Measurements from ENCODE around the gene ZFP36L2. TPM values are rescaled to one million over a fixed set of nuclear protein-coding genes. Genes with fewer than 3 reads are reported as not detected.

The ZFP36L2 gene
- total RNA-seq, 2 donors from 2014 or later = 77.1 to 114 TPM

GRCh38 chr2:43225093-43225787, 1.2 kb downstream of the ZFP36L2 start:
- Histone ChIP-seq H3K4me1 (ENCODE audit: control insufficient read depth, insufficient read depth, low read length) (peaks cover 24% of the 10 kb centered on the region), H3K27me3 (ENCODE audit: control insufficient read depth, insufficient read depth, low read length, poor library complexity, severe bottlenecking) (no peaks in the 10 kb centered on the region), H3K9me3 (ENCODE audit: control insufficient read depth, low read length) (no peaks in the 10 kb centered on the region), H3K9ac (ENCODE audit: extremely low read depth, low read length, poor library complexity, severe bottlenecking) (peak overlapping the region; percentile 66), H3K36me3 (ENCODE audit: control insufficient read depth, insufficient read depth, low read length) (peaks cover 21% of the 10 kb centered on the region), H3K4me3 (ENCODE audit: low read length) (peak overlapping the region; percentile 85), H3K27ac (ENCODE audit: low read depth, low read length) (peak overlapping the region; percentile 89)
- WGBS, 2 experiments (ENCODE audit: insufficient coverage in 1 of 2, insufficient read length in 1 of 2) = 13% methylated on average over 55 to 74 of the region's 74 CpGs
- peaks cover 18% of the 10 kb centered on the region for H3K36me3 Mint-ChIP-seq (ENCODE audit: low read depth)
- H3K4me3 Mint-ChIP-seq = peak overlapping the region; percentile 87
- no peaks in the 10 kb centered on the region for H3K9me3 Mint-ChIP-seq
- TF ChIP-seq CTCF (conservative IDR thresholded peaks at IDR 0.05) = no peak
- H3K4me1 Mint-ChIP-seq = peaks cover 45% of the 10 kb centered on the region
- no peaks in the 10 kb centered on the region for H3K27me3 Mint-ChIP-seq (ENCODE audit: insufficient read depth)
- H3K27ac Mint-ChIP-seq = peak overlapping the region; percentile 79
- DNase-seq = peak; percentile 78

GRCh38 chr2:43224571-43225092, 1.8 kb downstream of the ZFP36L2 start:
- no peak overlapping the region for H3K27ac Mint-ChIP-seq
- peaks cover 18% of the 10 kb centered on the region for H3K36me3 Mint-ChIP-seq (ENCODE audit: low read depth)
- no peaks in the 10 kb centered on the region for H3K9me3 Mint-ChIP-seq
- no peaks in the 10 kb centered on the region for H3K9me3 ChIP-seq (ENCODE audit: control insufficient read depth, low read length)
- peaks cover 18% of the 10 kb centered on the region for H3K36me3 ChIP-seq (ENCODE audit: control insufficient read depth, insufficient read depth, low read length)
- H3K4me1 ChIP-seq (ENCODE audit: control insufficient read depth, insufficient read depth, low read length) = peaks cover 29% of the 10 kb centered on the region
- H3K27me3 ChIP-seq (ENCODE audit: control insufficient read depth, insufficient read depth, low read length, poor library complexity, severe bottlenecking) = no peaks in the 10 kb centered on the region
- peaks cover 49% of the 10 kb centered on the region for H3K4me1 Mint-ChIP-seq
- peak overlapping the region; percentile 87 for H3K4me3 Mint-ChIP-seq
- WGBS, 2 experiments (ENCODE audit: insufficient coverage in 1 of 2, insufficient read length in 1 of 2) = 9 to 12% methylated on average over 38 to 74 of the region's 74 CpGs
- no peak for TF ChIP-seq CTCF (conservative IDR thresholded peaks at IDR 0.05)
- peak overlapping the region; percentile 26 for H3K27ac ChIP-seq (ENCODE audit: low read depth, low read length)
- H3K4me3 ChIP-seq (ENCODE audit: low read length) = peak overlapping the region; percentile 85
- no peaks in the 10 kb centered on the region for H3K27me3 Mint-ChIP-seq (ENCODE audit: insufficient read depth)
- DNase-seq = peak; percentile 66
- H3K9ac ChIP-seq (ENCODE audit: extremely low read depth, low read length, poor library complexity, severe bottlenecking) = no peak overlapping the region

- peak overlapping the region; percentile 18 for H3K9ac ChIP-seq (ENCODE audit: extremely low read depth, low read length, poor library complexity, severe bottlenecking)
These were observed 2.3 kb downstream of the ZFP36L2 start for GRCh38 chr2:43224131-43224570.

More at GRCh38 chr2:43224131-43224570, 2.3 kb downstream of the ZFP36L2 start:
- TF ChIP-seq CTCF (conservative IDR thresholded peaks at IDR 0.05) = peak; percentile 72
- Mint-ChIP-seq H3K27me3 (ENCODE audit: insufficient read depth) (no peaks in the 10 kb centered on the region), H3K4me1 (peaks cover 51% of the 10 kb centered on the region), H3K27ac (peak overlapping the region; percentile 82), H3K9me3 (no peaks in the 10 kb centered on the region), H3K36me3 (ENCODE audit: low read depth) (peaks cover 18% of the 10 kb centered on the region), H3K4me3 (peak overlapping the region; percentile 87)
- Histone ChIP-seq H3K27me3 (ENCODE audit: control insufficient read depth, insufficient read depth, low read length, poor library complexity, severe bottlenecking) (no peaks in the 10 kb centered on the region), H3K4me3 (ENCODE audit: low read length) (peak overlapping the region; percentile 80), H3K27ac (ENCODE audit: low read depth, low read length) (peak overlapping the region; percentile 26), H3K4me1 (ENCODE audit: control insufficient read depth, insufficient read depth, low read length) (peaks cover 31% of the 10 kb centered on the region), H3K36me3 (ENCODE audit: control insufficient read depth, insufficient read depth, low read length) (peaks cover 18% of the 10 kb centered on the region), H3K9me3 (ENCODE audit: control insufficient read depth, low read length) (no peaks in the 10 kb centered on the region)
- DNase-seq = peak; percentile 91
- 0 to 1% methylated on average over 1 to 41 of the region's 41 CpGs for WGBS, 2 experiments (ENCODE audit: insufficient coverage in 1 of 2, insufficient read length in 1 of 2)
